Liver (tissue), 9 donors: Measurements from ENCODE around the gene OR2T6. TPM values are rescaled to one million over a fixed set of nuclear protein-coding genes. Genes with fewer than 3 reads are reported as not detected.
"Not testable (repeated sequence)": the region's sequence is repeated elsewhere in the genome, so short reads cannot be mapped to it uniquely, and the experiment has no call there.

Experiments used
- DNase-seq: peaks from one replicate; pipeline ENCODE4 v3.0.0-alpha.2; 2017; ENCODE audit warnings: low spot score
- H3K27ac ChIP-seq, 2 donors: one replicate each; pipeline ENCODE4 v1.7.0; 2013; ENCODE audit warnings: inconsistent platforms in 2 of 2, low read length in 2 of 2, control low read depth in 1 of 2, low read depth in 1 of 2, mild to moderate bottlenecking in 1 of 2
- H3K27me3 ChIP-seq, 4 donors: one replicate each; pipeline versions ENCODE4 v1.6.1 to v1.7.0; 2013; ENCODE audit warnings: low read length in 3 of 4, inconsistent platforms in 1 of 4, mild to moderate bottlenecking in 1 of 4, moderate library complexity in 1 of 4; ENCODE audit not compliant: control insufficient read depth in 4 of 4, insufficient read depth in 4 of 4
- H3K36me3 ChIP-seq, 4 donors: one replicate each; pipeline versions ENCODE4 v1.6.1 to v1.7.0; 2013; ENCODE audit warnings: low read length in 3 of 4, mild to moderate bottlenecking in 3 of 4, low read depth in 1 of 4, moderate library complexity in 1 of 4; ENCODE audit not compliant: control insufficient read depth in 4 of 4, insufficient read depth in 3 of 4
- H3K4me1 ChIP-seq, 4 donors: one replicate each; pipeline versions ENCODE4 v1.6.1 to v1.7.0; 2013; ENCODE audit warnings: low read length in 3 of 4, mild to moderate bottlenecking in 3 of 4, moderate library complexity in 1 of 4; ENCODE audit not compliant: control insufficient read depth in 4 of 4, insufficient read depth in 4 of 4
- H3K4me3 ChIP-seq, 3 donors: one replicate each; pipeline versions ENCODE4 v1.6.1 to v1.7.0; 2013; ENCODE audit warnings: low read length in 3 of 3, control low read depth in 1 of 3, low read depth in 1 of 3, mild to moderate bottlenecking in 1 of 3
- H3K9ac ChIP-seq, 2 donors: one replicate each; pipeline ENCODE4 v1.7.0; 2013; ENCODE audit warnings: low read length in 2 of 2, mild to moderate bottlenecking in 2 of 2, moderate library complexity in 2 of 2, control low read depth in 1 of 2, low read depth in 1 of 2
- H3K9me3 ChIP-seq, 4 donors: one replicate each; pipeline versions ENCODE4 v1.6.1 to v1.7.0; 2013; ENCODE audit warnings: low read length in 3 of 4; ENCODE audit not compliant: control insufficient read depth in 4 of 4
- WGBS: extraction: QIAGEN DNeasy Blood & Tissue Kit; methylation state at CpG from one replicate; pipeline ENCODE4 v1.1.7; 2013; 5-methylcytosine and 5-hydroxymethylcytosine counted together
- polyA plus RNA-seq, 2 donors: library from polyadenylated mRNA; stranded (reverse) in 1 of 2; unstranded in 1 of 2; fragments of 200-250 nt in 1 of 2; fragments of >200 nt in 1 of 2; fragmentation: Nextera tagmentation in 1 of 2; extraction: Ambion mirVana in 1 of 2; gene quantifications; one replicate each; pipeline versions ENCODE4 v1.2.1 to v1.2.3, GENCODE V29; 2013 to 2015
- total RNA-seq, 2 donors: library from RNA; depleted of rRNA; stranded (reverse); fragments of >200 nt; gene quantifications; one replicate each; pipeline ENCODE4 v1.2.3, GENCODE V29; 2014
- donor health status: healthy.
- donor health status: healthy.
- donor health status: healthy.
- donor health status: healthy.
- donor health status: healthy.

The OR2T6 gene
- total and polyA plus RNA-seq, 4 donors = not detected

- not testable (repeated sequence) for H3K4me3 ChIP-seq, H3K9me3 ChIP-seq, H3K4me1 ChIP-seq, DNase-seq, H3K9ac ChIP-seq, H3K36me3 ChIP-seq, H3K27ac ChIP-seq, H3K27me3 ChIP-seq
- 52% methylated on average over 5 of the region's 5 CpGs for WGBS
Measured at GRCh38 chr1:248439283-248439682, 63.7 kb downstream of the OR2T6 start.

Other genes with a start within 250 kb of the OR2T6 start
- gene OR2M5, start 230.6 kb upstream of the OR2T6 start, total RNA-seq = not detected
- gene OR2M5, start 230.6 kb upstream of the OR2T6 start, polyA plus RNA-seq = not detected
- gene OR2M2, start 200.9 kb upstream of the OR2T6 start, total RNA-seq = not detected
- gene OR2M2, start 200.9 kb upstream of the OR2T6 start, polyA plus RNA-seq = not detected
- not detected for gene OR2M3, start 178.5 kb upstream of the OR2T6 start, total RNA-seq
- gene OR2M3, start 178.5 kb upstream of the OR2T6 start, polyA plus RNA-seq = not detected
- gene OR2M4, start 144.3 kb upstream of the OR2T6 start, total RNA-seq = not detected
- not detected for gene OR2M4, start 144.3 kb upstream of the OR2T6 start, polyA plus RNA-seq
- under 1 TPM in 1 of 2 donors, not detected in 1; 0.37 TPM for gene OR2T33, start 97.8 kb upstream of the OR2T6 start, total RNA-seq
- not detected for gene OR2T33, start 97.8 kb upstream of the OR2T6 start, polyA plus RNA-seq
- not detected for gene OR2T12, start 72.3 kb upstream of the OR2T6 start, total RNA-seq
- gene OR2T12, start 72.3 kb upstream of the OR2T6 start, polyA plus RNA-seq = not detected
- gene OR2M7, start 51.2 kb upstream of the OR2T6 start, total RNA-seq = not detected
- not detected for gene OR2M7, start 51.2 kb upstream of the OR2T6 start, polyA plus RNA-seq
- gene OR14C36, start 27.0 kb upstream of the OR2T6 start, total RNA-seq = not detected
- not detected for gene OR14C36, start 27.0 kb upstream of the OR2T6 start, polyA plus RNA-seq
- not detected for gene OR2T4, start 14.1 kb upstream of the OR2T6 start, total RNA-seq
- not detected for gene OR2T4, start 14.1 kb upstream of the OR2T6 start, polyA plus RNA-seq
- gene OR2T1, start 27.3 kb downstream of the OR2T6 start, total RNA-seq = not detected
- not detected for gene OR2T1, start 27.3 kb downstream of the OR2T6 start, polyA plus RNA-seq
- gene OR2T2, start 69.9 kb downstream of the OR2T6 start, total RNA-seq = not detected
- not detected for gene OR2T2, start 69.9 kb downstream of the OR2T6 start, polyA plus RNA-seq
- gene OR2T3, start 97.6 kb downstream of the OR2T6 start, total RNA-seq = not detected
- gene OR2T3, start 97.6 kb downstream of the OR2T6 start, polyA plus RNA-seq = not detected
- gene OR2T5, start 112.8 kb downstream of the OR2T6 start, total RNA-seq = not detected
- not detected for gene OR2T5, start 112.8 kb downstream of the OR2T6 start, polyA plus RNA-seq
- not detected for gene OR2G6, start 132.3 kb downstream of the OR2T6 start, total RNA-seq
- not detected for gene OR2G6, start 132.3 kb downstream of the OR2T6 start, polyA plus RNA-seq
- not detected for gene OR2T29, start 187.0 kb downstream of the OR2T6 start, total RNA-seq
- not detected for gene OR2T29, start 187.0 kb downstream of the OR2T6 start, polyA plus RNA-seq
- gene OR2T34, start 199.0 kb downstream of the OR2T6 start, total RNA-seq = not detected
- not detected for gene OR2T34, start 199.0 kb downstream of the OR2T6 start, polyA plus RNA-seq
- not detected for gene OR2T10, start 222.0 kb downstream of the OR2T6 start, total RNA-seq
- gene OR2T10, start 222.0 kb downstream of the OR2T6 start, polyA plus RNA-seq = not detected